ENCODE data around the gene NR6A1. TPM values are rescaled to one million over a fixed set of nuclear protein-coding genes. Genes with fewer than 3 reads are reported as not detected.
A peak's percentile ranks its signal among the peaks of the same experiment; 100 is the strongest.

Gene NR6A1
- total RNA-seq, 1 experiment from 2014 or later = 99.3 TPM

DNA sequence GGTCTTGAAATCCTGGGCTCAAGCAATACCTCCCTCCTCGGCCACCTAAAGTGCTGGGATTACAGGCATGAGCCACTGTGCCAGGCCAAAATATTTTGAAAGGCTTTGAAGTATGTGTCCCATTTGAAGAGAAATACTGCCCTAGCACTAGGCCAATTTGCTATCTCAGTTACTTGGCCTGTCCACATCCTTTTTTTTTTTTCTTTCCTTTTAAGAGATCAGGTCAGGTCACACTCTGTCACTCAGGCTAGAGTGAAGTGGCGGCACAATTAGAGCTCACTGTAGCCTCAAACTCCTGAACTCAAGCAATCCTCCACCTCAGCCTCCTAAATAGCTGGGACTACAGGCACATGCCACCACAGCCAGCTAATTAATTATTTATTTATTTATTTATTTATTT is 84.2 kb downstream of the NR6A1 start:
- Histone ChIP-seq H4K20me1 (ENCODE audit: control insufficient read depth, insufficient read depth, insufficient read length) (no peaks in the 10 kb centered on the region), H3K79me1 (ENCODE audit: insufficient read depth, low read depth, low read length, poor library complexity, severe bottlenecking) (no peaks in the 10 kb centered on the region), H4K5ac (ENCODE audit: insufficient read length, low read depth, low read length) (no peak overlapping the region), H3K27me3 (ENCODE audit: insufficient read depth, low read length) (no peaks in the 10 kb centered on the region), H2BK12ac (ENCODE audit: insufficient read length, low read depth, low read length) (no peak overlapping the region), H3K23ac (ENCODE audit: insufficient read length, low read depth, low read length) (no peak overlapping the region), H3K56ac (ENCODE audit: insufficient read length, low read depth, low read length) (no peak overlapping the region), H2BK15ac (ENCODE audit: low read depth, low read length) (no peak overlapping the region), H3K4me1 (ENCODE audit: insufficient read depth, low read length) (no peaks in the 10 kb centered on the region), H2BK5ac (ENCODE audit: insufficient read length, low read length) (no peak overlapping the region), H3K79me2 (ENCODE audit: insufficient read depth, low read length) (no peaks in the 10 kb centered on the region; the same call in 1 of the 2 replicates), H2AK5ac (ENCODE audit: insufficient read length, low read length) (no peak overlapping the region), H3K23me2 (ENCODE audit: insufficient read length, low read depth, low read length, poor library complexity, severe bottlenecking) (no peaks in the 10 kb centered on the region), H3K4me2 (ENCODE audit: insufficient read depth, insufficient read length, low read length) (no peak overlapping the region), H3K18ac (ENCODE audit: insufficient read length, low read depth, low read length) (no peak overlapping the region), H3K27ac (ENCODE audit: insufficient read length, low read depth, low read length) (no peak overlapping the region), H4K91ac (ENCODE audit: insufficient read length, low read depth, low read length) (no peak overlapping the region), H3K14ac (ENCODE audit: insufficient read depth, low read length) (no peak overlapping the region), H3K9me3 (ENCODE audit: control insufficient read depth, low read depth, low read length) (no peaks in the 10 kb centered on the region), H2BK20ac (ENCODE audit: low read depth, low read length, poor library complexity, severe bottlenecking) (no peak overlapping the region), H2AFZ (ENCODE audit: low read length) (no peak overlapping the region), H4K8ac (replicated peaks; ENCODE audit: insufficient read length, low read depth, low read length) (no peak overlapping the region), H2BK120ac (ENCODE audit: low read depth, low read length, poor library complexity, severe bottlenecking) (no peak overlapping the region), H3T11ph (ENCODE audit: low read length) (no peak overlapping the region), H3K9ac (ENCODE audit: extremely low read depth, insufficient read length, low read length) (no peak overlapping the region), H3K4ac (ENCODE audit: low read depth, low read length) (no peak overlapping the region)
- H3K4me3 Mint-ChIP-seq = no peak overlapping the region
- peaks cover 0 to 6% (median 3%) of the 10 kb centered on the region in 3 experiments; a peak in 3 of 7 replicates for H3K36me3 Mint-ChIP-seq (ENCODE audit: insufficient read depth in 1 of 3, low read depth in 3 of 3)
- TF ChIP-seq, protein P1, sequence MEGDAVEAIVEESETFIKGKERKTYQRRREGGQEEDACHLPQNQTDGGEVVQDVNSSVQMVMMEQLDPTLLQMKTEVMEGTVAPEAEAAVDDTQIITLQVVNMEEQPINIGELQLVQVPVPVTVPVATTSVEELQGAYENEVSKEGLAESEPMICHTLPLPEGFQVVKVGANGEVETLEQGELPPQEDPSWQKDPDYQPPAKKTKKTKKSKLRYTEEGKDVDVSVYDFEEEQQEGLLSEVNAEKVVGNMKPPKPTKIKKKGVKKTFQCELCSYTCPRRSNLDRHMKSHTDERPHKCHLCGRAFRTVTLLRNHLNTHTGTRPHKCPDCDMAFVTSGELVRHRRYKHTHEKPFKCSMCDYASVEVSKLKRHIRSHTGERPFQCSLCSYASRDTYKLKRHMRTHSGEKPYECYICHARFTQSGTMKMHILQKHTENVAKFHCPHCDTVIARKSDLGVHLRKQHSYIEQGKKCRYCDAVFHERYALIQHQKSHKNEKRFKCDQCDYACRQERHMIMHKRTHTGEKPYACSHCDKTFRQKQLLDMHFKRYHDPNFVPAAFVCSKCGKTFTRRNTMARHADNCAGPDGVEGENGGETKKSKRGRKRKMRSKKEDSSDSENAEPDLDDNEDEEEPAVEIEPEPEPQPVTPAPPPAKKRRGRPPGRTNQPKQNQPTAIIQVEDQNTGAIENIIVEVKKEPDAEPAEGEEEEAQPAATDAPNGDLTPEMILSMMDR (conservative IDR thresholded peaks at IDR 0.05) = no peak
- DNase-seq = no peak
- no peaks in the 10 kb centered on the region for H3K9me3 Mint-ChIP-seq
- H3K27me3 Mint-ChIP-seq (ENCODE audit: low read depth) = no peaks in the 10 kb centered on the region
- peak overlapping the region in 1 of 3 experiments; percentile 76; a peak in 2 of 7 replicates for H3K27ac Mint-ChIP-seq
- 0 out of 4 replicates have a peak, but pooled peaks cover 0 to 3% of the 10 kb centered on the region in 2 experiments for H3K4me1 Mint-ChIP-seq
- WGBS (ENCODE audit: extremely low coverage, insufficient read length, low lambda C conversion rate) = no CpG with 5 or more reads among the region's 2 CpGs

All from H9 (cell line).